GM13977 (cell line): Measurements from ENCODE around the gene RARRES1.
"Not testable (repeated sequence)": the region's sequence is repeated elsewhere in the genome, so short reads cannot be mapped to it uniquely, and the experiment has no call there.

Source experiments
- DNase-seq: peaks from one replicate; pipeline ENCODE4 v3.0.0; 2012; ENCODE audit warnings: low spot score
- CTCF ChIP-seq: IDR thresholded peaks from 2 replicates; pipeline ENCODE4 v1.5.1; 2012; ENCODE audit warnings: mild to moderate bottlenecking, control low read depth; ENCODE audit not compliant: insufficient read depth; ENCODE audit errors: extremely low read depth, missing control alignments
- in situ Hi-C: fragments of 300-500 bp; cut with MboI; formaldehyde crosslinking; loops from one replicate; pipeline ENCODE4 v1.12.0; 2022; ENCODE audit warnings: low sequenced_read_pairs, low pct_unique_long_range_greater_than_20kb, mixed read lengths, inconsistent platforms; ENCODE audit not compliant: unreplicated experiment

Gene RARRES1

DNA sequence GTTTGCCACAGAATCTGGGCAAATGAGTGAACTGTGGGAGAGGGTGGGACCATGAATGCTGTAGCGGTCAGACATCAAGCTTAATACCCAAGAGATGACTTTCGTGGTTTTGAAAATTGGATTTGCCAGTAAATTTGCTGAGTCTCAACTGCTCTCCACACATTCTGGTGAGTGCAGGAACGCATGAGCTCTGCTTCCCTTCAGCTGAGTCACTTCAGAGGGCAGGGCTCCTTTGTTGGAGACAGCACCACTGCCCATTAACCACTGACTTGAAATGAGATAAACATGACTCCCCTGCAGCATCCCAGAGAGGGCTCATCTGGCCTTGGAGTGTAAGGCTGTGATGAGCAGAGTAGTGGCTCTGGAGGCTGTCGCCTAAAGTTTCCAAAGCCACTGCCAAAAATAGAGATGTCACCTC is 22.6 kb downstream of the RARRES1 start:
- in situ Hi-C loops: no loop called here
- TF ChIP-seq CTCF: no peak
- DNase-seq: no peak

GRCh38 chr3:158703566-158703965 is 28.7 kb downstream of the RARRES1 start:
- in situ Hi-C loops: no loop called here
- TF ChIP-seq CTCF: no peak
- DNase-seq: no peak

GRCh38 chr3:158702815-158703481 is 29.3 kb downstream of the RARRES1 start:
- no peak for TF ChIP-seq CTCF
- DNase-seq: no peak
- in situ Hi-C loops: no loop called here

DNA sequence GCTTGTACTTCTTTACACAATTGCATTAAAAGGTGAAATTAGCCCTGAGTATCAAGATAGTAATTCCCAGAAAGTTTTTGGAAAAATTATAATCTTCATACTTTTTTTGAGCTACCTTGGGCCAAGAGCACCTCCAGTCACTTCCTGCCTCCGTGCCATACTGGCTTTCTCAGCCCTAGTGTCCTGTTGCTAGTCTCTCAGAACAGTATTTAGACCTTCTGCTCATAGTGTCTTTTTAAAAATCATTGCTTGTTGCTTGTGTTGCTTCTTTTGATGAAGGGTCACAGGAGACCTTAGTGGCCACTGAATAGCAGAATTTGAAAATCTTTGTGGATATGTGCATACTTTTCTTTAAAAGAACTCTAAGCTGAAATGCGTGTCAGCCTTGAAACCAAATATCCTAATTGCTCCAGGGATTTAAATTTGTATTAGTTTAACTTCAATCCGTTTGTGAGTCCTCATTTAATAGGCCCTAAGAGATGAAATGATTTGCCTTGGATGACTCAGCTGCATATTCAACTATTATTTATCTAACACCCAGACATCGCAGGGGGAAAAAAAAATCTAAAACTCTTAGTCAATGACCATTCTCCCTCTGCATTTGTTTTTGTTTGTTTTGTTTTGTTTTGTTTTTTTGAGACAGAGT is 30.7 kb downstream of the RARRES1 start:
- no peak for DNase-seq
- TF ChIP-seq CTCF: no peak
- in situ Hi-C loops: no loop called here

GRCh38 chr3:158700559-158700958 is 31.7 kb downstream of the RARRES1 start:
- no peak for DNase-seq
- no peak for TF ChIP-seq CTCF
- in situ Hi-C loops: no loop called here

GRCh38 chr3:158696618-158697017 is 35.6 kb downstream of the RARRES1 start:
- DNase-seq: no peak
- in situ Hi-C loops: no loop called here
- TF ChIP-seq CTCF: no peak

GRCh38 chr3:158693866-158694456 is 38.3 kb downstream of the RARRES1 start:
- in situ Hi-C loops: not testable (repeated sequence)

More at GRCh38 chr3:158693866-158694456, 38.3 kb downstream of the RARRES1 start:
- DNase-seq: not testable (repeated sequence)
